AG08395 (cell line): ENCODE results near the gene ARHGAP30.
"Not testable (repeated sequence)": the region's sequence is repeated elsewhere in the genome, so short reads cannot be mapped to it uniquely, and the experiment has no call there.

ENCODE experiments used
- DNase-seq: peaks from one replicate; pipeline ENCODE4 v3.0.0; 2012; ENCODE audit warnings: mixed read lengths, low spot score

Gene ARHGAP30

DNA sequence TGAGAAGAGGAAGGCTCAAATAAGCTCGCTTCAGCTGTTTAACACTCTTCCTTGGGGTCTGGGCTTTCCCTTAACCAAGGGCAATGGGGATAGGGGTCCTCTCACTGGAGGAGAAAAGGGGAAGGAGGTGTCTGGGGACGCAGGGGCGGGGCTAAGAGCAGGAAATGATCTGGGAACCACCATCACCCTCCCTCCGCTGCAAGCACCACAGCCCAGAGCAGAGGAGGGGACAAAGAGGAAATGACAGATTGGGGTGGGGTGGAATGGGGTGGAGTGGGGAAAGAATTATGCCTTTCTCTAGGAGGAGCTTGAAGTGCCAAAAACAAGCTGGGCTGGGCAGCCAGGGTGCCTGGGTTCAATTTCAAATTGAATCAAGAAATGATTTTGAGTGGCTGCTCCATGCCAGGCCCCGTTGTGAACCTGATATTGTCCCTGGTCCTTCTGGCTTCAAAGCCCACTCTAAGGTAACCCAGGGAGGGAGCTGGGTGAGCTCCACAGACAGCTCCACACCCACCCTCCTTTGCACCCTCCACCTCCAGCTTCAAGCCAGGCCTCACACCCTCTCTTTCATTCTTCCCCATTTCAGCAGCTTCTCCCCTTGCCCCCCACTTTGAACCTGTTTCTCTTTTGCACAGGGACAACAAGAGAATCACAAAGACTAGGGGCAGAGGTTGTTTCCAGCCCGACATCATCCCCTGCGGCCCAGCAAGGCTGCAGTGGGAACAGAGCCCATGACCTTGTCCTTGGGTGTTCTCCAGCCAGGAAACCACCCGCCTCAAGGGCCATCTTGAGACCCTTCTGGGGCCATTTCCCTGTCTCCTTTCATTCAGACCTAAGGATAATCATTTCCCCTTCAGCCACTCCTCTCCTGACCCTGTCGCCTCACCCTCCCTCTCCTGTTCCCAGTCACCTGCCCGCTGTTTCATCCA lies 1.1 kb downstream of the ARHGAP30 start:
- no peak for DNase-seq

DNA sequence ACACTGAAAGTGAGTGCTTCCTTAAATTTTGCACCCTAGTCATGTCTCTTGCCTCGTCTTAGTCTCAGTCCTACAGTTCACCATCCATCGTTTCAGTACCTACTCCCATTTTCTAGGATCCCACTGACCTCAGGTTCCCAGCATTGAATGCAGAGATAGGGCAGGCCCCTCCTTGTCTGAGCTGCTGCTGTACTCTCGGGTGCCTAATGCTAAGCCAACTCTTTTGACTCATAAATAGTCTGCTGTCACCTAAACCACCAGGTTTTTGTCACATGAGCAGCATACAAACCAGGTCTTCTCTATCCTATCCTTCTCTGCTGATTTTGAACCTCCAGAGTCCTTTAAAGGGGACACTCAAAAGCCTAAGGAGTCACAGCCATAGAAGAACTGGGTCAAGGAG lies 3.0 kb downstream of the ARHGAP30 start:
- no peak for DNase-seq

DNA sequence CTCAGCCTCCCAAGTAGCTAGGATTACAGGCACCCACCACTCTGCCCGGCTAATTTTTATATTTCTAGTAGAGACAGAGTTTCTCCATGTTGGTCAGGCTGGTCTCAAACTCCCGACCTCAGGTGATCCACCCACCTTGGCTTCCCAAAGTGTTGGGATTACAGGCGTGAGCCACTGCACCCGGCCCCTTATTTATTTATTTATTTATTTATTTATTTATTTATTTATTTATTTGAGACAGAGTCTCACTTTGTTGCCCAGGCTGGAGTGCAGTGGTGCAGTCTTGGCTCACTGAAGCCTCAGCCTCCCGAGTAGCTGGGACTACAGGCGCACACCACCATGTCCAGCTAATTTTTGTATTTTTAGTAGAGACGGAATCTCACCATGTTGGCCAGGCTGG lies 4.0 kb downstream of the ARHGAP30 start:
- DNase-seq: not testable (repeated sequence)

DNA sequence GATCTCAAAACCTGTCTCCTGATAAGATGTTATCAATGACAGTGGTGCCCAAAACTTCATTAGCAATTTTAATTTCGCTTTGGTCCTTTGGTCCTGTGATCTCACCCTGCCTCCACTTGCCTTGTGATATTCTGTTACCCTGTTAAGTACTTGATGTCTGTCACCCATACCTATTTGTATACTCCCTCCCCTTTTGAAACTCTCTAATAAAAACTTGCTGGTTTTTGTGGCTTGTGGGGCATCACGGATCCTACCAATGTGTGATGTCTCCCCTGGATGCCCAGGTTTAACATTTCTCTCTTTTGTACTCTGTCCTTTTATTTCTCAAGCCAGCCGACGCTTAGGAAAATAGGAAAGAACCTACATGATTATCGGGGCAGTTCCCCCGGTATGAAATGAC lies 5.8 kb downstream of the ARHGAP30 start:
- DNase-seq: not testable (repeated sequence)

DNA sequence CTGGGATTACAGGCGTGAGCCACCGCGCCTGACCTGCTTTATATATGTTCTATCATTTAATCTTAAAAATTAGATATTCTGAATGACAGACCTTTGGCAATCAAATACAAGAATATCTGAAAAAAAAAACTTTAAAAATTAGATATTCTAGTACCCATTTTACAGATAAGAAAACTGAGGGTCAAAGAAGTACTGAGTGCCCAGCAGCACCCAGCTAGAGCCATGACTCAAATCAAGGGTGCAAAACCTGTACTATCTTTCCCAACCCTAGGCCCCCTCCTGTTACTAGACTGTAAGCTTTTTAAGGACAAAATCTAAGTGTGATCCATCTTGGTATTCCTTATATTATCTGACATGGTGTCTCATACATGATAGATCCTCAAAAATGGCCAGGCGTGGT lies 8.3 kb downstream of the ARHGAP30 start:
- no peak for DNase-seq

DNA sequence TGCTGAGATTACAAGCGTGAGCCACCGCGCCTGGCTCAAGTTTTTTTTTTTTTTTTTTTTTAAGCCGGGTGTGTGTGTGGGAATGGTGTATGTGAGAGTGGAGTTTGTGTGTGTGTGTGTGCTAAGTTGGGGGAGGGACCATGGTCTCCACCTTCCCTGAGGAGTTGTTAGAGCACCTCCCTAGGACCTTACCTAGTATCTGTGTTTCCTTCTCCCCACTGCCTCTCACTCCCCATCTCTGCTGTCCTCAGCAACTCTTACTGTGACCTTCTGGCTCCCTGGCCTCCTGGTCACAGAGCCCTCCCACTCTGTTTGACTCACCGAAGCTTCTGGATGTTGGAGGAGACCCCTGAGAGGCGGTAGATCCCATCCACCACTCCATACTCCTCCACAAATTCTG lies 10.4 kb downstream of the ARHGAP30 start:
- DNase-seq: no peak

DNA sequence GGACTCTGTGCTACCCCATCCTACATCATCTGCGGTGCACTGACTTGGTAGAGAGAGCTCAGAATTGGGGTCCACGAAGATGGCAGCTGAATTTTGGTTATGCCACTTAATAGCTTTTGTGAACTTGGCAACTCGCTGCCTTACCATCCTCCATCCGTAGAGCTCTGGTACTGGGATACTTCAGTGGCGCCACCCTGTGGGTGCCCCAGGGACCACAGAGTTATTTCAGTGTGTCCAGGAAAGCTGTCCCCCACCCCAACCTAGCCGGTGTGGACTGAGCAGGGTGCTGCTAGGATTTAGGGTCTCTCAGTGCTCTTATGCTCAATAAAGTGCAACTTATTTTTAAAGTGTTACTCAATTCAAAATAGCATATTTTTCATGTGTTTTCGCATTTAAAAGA lies 14.9 kb downstream of the ARHGAP30 start:
- DNase-seq: no peak

DNA sequence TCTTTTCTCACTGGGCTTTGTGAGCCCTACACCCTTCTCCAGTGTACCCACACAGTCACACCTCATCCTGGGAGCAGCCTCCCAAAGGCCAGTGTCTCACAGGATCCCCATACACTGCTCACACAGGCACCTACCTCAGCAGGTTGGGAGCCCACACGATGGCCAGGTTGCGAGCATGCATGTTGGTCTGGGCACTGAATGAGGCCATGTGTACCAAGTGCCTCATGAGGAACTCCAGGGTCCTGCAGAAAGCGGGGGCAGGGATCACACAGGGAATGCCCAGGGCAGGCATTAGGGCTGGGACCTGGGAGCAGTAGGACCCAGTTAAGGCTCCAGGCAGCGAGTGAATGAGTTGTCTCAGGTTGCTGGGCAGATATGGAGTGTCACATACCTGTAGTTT lies 15.5 kb downstream of the ARHGAP30 start:
- DNase-seq: no peak

DNA sequence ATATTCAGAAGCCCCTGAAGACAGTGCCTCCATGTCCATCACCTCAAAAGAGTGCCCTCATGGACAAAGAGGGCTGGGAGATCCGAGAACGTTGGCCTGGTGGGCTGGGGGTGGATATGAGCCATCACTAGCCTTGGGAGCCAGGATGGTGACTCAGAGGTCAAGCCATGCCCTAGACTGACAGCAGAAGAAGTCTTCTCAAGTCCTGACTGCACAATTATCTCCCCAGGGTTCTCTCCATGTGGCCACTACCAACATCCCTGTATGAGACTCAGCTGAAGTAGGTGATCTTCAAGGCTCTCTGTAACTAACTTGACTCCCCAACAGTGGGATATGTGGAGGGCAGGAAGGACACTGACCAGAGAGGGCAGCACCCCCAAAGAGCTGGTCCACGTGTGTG lies 16.8 kb downstream of the ARHGAP30 start:
- no peak for DNase-seq

DNA sequence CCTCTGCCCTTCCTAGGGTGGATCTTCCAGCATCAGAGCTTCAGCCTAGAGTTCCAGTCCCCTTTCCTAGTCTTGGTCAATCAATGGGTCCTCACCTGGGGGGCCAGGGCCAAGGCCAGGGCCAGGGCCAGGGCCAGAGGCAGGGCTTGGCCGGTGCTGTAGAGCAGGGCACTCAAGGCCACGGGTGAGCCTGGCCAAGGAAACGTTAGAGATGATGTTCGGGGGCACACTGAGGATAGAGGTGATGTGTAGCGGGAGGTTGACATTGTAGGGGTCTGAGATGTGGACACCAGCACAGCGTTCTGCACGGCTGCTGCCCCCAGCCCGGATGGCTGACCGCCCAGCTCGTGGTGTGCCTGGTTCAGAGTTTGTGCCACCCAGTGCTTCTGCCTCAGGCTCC lies 18.5 kb downstream of the ARHGAP30 start:
- DNase-seq: no peak

DNA sequence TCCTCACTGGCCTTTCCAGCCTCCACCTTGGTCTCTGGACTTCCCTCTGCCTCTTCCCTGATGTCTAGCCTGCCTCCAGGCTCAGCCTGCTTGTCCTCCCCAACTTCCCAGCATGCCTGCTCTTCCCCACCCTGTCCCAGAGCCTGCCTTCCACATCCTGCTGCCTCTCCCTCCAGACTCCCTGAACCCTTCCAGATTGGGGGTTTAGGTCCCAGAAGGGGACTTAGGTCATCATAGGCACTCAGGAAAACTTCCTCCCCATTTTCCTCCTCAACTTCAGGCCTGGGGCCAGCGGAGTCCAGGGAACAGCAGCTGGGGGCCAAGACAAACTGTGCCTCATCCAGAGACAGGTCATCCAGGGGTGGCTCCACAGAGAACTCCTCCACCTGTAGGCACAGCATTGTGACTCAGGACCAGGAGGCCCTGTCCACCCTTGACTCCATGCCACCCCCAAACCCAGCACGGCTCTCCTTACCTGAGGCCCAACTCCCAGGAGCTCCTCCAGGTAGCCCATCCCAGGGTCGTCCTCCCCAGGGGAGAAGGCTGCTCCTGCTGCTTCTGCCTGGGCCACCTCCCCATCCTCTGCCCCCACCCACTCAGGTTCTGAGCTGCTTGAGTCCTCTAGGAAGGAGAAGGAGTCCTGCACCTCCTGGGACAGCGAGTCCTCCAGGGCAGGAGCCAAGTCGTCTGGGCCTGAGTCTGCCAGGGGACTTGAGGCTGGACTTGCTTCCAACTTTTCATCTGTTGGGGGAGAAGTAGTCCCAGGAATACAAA lies 20.6 kb downstream of the ARHGAP30 start:
- DNase-seq: no peak

DNA sequence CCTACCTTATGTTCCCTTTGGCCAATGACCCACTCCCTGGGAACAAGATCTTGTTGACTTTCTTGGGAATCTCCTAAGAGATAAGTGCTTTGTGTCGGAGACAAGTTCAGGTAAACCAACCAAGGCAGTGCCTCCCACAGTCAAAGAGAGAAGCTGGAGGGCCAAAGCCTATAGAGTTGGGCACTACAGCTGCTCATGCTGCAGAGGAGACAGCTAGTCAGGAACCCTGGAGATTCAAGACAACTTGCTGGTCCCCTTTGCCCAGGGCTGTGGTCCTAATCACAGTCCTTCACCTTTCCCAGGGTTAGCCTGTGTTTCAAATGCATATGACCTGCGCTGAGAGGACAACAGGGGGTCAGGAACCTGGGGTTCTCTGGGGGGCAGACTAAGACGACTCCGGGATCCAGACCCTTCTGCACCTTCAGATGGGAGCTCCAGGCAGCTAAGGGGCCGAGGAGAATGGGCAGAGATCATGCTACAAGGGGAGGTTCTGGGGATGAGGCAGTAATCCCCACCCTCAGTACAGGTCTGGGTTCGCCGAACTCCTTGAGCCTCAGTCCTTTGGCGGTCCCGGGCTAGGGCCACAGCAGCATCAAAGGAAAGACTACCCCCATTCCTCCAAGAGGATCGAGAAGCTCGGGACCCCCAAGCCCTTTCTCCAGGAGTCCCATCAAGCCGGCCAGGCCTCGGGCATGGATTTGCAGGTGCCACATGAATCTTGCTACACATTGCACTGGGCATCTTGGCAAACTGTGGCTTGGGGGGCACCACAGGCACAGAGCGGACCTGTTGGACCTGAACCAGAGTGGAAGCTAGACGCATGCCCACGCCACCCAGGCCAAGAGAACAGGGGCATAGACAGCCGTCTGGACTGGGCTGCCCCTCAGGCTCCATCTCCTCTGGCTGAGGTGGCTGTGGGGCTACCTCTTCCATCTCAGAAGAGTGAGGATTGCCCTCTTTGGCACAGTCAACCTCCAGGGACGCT lies 22.0 kb downstream of the ARHGAP30 start:
- no peak for DNase-seq

DNA sequence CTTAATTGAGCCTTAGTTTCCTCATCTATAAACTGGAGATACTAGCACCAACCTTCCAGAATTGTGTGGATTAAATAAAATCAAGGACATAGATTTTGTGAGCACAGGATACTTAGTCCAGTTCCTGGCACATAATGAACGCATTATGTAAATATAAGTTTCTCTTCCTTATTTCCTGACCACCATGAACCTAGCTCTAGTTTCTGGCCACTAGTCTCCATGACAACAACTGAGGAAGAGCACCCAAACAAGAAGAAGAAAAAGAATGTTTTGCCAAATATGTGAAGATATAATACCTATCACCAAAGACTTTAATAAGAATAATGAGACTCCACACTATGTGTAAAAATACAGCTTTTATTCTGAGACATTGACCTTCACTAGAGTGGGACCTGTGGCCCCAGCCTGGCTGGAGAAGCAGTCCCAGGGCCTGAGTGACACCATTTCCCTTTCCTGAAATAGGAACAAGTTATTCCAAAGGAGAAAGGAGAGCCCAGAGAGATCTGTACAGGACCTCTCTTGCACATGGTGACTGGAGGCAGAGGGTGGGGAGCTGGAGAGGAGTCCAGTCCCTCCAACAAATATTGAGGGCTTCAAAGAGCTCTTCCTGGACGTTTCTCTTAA lies 23.0 kb downstream of the ARHGAP30 start:
- no peak for DNase-seq

DNA sequence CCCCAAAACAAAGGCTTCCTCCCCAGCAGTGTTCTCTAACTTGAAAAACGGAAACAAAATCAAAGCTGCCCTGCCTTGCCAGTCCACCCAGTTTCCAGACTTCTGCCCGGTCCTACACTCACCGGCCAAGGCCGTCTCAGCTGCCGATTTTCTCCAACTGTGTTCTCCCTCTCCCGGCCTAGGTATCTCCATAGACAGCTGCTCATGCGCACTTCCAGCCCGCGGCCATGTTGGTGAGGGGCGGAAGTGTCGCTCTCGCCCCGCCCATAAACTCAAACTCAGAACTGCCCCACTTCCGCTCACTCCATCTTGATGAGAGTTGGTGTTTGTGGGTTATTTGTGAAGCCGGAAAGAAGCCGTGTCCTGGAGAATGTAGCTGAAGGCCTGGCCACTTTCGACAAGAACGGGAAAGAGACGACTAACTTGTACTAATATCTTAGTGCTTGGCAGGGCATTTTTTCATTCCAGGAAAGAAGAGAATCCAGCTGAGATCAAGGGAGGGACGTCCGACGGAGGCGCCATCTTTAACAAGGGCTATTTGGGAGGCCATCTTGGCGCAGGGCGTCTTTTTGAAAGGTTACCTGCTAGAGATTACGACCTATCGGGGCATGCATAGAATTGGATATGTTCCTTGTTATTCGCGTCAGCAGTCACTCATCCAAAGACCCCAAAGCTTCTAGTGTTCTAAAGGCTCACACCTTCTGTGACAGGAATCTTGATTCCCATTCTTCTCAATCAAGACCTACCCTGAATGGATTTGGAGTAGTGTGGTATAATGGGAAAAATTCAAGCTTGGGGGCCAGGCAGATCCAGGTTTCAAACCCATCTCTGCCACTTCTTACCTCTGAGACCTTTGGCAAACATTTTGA lies 23.7 kb downstream of the ARHGAP30 start, which contains the start of gene USF1:
Gene USF1, minus strand, starts transcription at position 242 of the 869 bp plus-strand sequence. CDS start 2,702 bp downstream, outside the sequence.
- DNase-seq: peak; percentile 98

DNA sequence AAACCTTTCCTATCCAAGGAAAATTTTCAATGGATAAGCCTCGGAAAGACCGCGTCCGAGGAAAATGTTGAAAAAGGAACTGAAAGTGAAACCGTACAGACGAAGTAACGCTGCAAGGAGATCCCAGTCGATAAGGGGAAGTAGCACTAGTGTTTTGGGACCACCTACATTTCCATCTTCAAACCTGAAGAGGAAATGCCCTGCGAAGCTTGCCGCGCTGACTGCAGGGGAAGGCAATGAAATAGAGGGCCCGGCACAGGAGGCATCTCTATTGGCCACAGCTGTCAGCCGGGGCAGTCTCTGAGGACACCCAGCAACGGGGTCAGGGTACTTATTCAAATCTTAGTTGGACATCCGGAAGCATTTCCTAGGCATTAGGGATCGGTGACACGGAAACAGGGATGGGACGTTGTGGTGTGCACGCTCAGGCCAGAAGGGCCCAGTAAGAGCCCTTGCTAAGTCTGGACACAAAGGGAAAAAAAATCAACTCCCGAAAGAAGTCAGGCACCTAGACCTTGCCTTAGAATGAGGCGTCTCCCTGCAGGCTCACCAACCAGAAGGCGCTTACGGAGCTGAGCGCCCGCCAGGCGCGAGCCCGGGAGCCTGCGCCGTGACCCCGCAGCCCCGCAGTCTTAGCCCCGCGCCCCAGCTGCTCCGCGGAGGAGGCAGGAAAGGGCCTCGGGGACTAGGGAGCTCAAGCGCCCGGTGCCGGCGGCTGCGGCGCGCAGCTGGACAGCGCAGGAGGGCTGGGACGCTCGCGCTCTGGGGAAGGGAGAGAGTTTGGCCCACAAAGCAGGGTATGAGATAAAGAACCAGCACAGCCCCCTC lies 24.6 kb downstream of the ARHGAP30 start:
- DNase-seq: peak; percentile 80

DNA sequence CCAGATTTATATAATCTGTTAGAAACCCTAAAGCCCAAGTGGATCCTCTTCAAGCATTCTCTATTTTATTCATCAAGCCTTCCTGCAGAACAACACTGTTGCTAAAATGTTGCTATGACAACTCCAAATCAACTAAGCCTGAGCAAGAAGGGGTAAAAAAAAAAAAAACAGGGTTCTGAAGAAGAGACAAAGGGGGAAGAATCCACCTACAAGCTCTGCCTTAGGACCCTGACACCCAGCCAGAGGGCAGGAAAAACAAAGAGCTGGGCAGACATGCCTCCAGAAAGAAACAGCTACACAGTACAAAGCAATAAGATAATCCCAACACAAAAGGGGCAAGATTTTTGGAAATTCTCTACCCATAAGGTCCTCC lies 25.2 kb downstream of the ARHGAP30 start:
- no peak for DNase-seq

DNA sequence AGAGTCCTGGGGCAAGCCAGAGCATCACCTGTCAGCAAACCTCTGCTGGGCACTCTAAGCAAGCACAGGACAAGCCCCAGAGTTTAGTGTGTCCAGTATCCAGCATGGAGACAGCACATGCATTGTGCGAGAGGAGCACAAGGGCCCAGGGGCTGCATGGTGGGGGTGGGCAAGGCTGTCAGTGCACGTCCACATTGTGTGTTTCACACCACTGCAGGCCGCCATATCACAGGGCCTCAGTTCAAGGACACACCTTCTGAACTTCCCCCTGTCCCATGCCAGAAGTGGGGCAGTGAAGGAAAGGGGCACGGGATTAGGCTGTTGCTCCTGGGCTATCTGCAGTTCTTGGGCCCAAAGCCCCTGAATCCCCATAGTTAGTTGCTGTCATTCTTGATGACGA lies 30.1 kb downstream of the ARHGAP30 start:
- DNase-seq: no peak

DNA sequence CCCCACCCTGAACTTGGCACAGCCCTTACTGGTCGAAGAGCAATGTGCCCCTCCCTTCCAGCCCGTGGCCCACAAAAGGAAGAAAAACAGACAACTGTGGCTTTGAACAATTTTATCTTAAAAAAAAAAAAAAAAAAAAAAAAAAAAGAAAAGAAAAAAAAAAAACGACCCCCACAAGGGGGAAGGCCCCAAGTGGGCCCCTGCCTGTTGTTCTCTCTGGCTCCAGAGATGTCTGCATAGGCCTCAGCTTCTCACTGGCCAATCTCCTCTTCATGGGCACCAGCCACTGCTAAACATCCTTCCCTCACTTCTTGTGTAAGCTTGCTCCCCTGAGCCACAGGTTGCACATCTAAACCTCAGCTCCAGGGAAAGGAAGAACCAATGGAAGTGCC lies 30.5 kb downstream of the ARHGAP30 start:
- DNase-seq: no peak

DNA sequence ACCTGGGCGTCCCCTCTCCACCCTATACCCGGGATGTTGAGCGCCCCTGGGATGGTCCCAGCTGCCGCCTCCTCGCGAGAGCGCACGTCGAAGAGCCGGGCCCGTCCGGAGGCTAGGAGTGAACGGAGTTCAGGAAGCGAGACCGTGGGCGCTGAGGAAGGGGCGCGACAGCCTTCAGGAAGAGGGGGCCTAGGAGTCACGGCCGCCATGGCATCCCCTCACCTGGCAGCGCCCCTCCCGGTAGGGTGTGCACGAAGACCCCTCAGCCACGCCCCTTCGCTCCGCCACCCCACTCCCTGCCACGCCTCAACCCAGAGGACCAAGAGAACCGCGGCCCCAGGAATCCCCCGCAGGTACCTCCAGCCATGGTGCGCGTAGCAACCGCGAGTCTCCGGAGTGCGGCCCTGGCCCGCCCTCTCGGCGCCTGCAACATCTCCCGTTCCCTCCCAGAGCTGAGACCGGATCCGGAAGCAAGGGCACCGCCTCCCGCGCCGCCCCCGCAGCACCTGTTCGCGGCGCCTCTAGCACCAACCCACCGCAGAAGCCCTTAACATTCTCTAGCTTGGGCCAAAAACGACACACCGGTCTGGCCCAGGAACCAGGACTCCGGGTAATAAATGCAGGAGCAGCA lies 31.1 kb downstream of the ARHGAP30 start, which contains the start of gene TSTD1:
Gene TSTD1, minus strand, starts transcription at position 442 of the 631 bp plus-strand sequence. Its CDS starts 75 bp downstream, at position 367.
- no peak for DNase-seq
